ENCODE measurements around the gene CLCN7.

The CLCN7 gene

DNA sequence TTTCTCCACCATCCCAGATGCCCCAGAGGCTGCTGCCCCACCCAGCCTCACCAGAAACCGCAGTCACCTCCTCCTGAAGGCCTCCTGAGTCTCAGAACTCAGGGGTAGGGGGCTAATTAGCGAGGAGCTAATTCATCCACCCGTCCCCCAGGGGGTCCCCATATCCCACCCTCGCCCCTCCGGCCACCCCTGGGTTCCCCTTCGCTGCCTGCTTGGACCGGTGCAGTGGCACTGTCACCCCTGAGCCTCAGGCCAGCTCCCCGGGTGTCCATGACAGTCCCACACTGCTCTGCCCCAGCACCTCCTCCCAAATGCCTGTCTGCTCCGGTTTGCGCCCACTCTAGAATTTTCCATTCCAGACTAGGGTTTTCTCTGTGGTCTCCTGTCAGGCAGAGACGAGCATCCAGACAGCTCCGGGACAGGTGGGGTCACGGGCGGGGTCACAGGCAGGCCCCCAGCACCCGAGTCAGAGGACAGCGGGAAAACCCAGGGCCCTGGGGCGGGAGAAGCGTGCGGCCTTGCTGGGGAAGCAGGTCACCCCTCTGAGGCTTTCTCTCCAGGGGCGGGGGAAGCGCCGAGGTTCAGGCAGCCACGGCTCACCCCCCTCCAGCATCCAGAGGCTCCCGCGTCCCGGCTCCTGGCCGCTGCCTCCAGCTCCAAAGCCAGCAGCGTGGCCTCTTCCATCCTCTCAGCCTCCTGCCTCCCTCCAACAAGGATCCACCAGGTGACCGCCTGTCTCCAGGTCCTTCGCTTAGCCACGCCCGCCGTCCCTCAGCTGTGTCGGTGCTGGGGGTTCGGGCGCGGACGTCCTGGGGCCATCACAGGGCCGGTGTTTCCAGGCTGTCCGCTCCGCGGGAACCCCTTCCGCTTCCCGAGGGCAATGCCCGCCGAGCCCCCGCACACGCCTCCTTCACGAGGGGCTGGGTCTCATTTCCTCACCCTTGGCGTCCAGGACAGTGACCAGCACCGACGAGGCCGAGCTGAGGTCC lies 47.1 kb downstream of the CLCN7 start:
- in situ Hi-C loops (cut with MboI; ENCODE audit: low pct_unique_long_range_greater_than_20kb, low sequenced_read_pairs, unreplicated experiment): no loop called here
- TF ChIP-seq, protein P1, sequence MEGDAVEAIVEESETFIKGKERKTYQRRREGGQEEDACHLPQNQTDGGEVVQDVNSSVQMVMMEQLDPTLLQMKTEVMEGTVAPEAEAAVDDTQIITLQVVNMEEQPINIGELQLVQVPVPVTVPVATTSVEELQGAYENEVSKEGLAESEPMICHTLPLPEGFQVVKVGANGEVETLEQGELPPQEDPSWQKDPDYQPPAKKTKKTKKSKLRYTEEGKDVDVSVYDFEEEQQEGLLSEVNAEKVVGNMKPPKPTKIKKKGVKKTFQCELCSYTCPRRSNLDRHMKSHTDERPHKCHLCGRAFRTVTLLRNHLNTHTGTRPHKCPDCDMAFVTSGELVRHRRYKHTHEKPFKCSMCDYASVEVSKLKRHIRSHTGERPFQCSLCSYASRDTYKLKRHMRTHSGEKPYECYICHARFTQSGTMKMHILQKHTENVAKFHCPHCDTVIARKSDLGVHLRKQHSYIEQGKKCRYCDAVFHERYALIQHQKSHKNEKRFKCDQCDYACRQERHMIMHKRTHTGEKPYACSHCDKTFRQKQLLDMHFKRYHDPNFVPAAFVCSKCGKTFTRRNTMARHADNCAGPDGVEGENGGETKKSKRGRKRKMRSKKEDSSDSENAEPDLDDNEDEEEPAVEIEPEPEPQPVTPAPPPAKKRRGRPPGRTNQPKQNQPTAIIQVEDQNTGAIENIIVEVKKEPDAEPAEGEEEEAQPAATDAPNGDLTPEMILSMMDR (IDR thresholded peaks at IDR 0.05; ENCODE audit: extremely low read depth, insufficient read depth, missing control alignments): no peak
- no peak for DNase-seq (ENCODE audit: low spot score)

DNA sequence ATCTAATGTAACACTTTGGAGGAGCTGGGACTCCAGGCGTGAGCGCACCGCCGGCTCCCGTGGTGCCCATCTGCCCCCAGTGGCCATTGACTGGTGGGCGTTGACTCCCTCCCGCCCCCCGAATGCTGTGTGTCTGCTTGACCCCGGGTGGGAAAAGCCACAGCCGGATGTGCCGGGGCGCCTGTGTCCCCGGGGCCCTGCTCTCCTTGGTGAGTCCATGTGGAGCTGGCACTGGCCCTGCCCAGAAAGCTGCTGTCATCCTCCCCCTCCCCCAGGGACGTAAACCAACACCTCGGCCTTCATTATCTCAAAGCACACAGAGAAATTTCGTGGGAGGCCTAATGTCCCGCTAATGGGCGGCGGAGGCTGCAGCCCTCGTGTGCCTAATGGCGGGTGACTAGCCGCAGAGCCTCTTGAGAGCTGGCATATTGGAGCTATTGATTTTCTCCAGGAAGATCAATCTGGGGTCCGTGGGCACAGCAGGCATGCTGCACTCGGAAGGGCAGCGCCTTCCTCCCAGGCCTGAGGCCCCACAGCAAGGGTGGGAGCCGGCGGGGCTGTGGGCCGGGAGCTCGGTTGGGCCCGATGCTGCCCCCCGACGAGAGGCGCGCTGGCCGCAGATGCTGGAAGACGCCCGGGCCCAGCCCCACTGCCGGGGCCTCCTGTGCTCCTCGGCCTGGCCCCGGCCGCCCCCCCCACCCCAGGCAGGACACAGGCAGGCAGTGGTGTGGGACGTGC lies 47.9 kb downstream of the CLCN7 start:
- TF ChIP-seq, protein P1 (IDR thresholded peaks at IDR 0.05; ENCODE audit: extremely low read depth, insufficient read depth, missing control alignments): no peak
- in situ Hi-C loops (cut with MboI; ENCODE audit: low pct_unique_long_range_greater_than_20kb, low sequenced_read_pairs, unreplicated experiment): no loop called here
- DNase-seq (ENCODE audit: low spot score): no peak

DNA sequence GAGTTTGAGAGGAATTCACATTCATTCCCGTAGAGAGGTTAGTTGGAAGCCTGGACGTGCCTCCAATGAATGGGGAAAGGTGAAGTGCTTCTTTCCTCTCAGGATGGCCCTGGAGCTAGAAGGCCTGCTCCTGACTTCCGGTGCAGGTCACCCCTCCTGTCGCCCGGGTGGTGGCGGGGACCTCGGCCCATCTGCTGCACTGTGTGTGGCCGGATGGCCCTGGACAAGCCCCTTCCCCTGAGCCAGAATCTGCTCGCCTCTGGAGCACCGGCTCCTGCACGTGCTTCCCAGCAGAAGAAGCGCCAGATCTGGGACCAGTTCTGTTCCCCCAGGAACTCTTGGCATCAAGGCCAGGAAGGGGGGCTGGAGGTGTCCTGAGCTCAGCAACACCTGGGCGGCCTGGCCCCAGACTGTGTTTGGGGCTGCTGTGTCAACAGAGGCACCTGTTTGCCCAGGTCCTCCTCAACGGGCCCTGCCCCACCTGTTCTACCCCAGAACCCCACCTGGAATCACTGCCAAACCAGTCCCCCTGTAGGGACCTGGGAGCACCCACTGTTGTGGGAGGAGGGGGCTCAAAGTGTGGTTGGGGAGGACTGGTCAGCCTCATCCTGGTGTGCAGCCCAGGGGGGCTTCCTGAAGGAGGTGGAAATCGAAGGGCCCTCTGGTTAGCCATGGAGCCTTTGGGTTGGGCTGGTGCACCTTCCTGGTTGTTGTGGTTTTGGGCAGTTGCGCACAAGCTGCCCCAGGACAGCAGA lies 49.0 kb downstream of the CLCN7 start:
- DNase-seq (ENCODE audit: low spot score): no peak
- in situ Hi-C loops (cut with MboI; ENCODE audit: low pct_unique_long_range_greater_than_20kb, low sequenced_read_pairs, unreplicated experiment): no loop called here
- TF ChIP-seq, protein P1 (IDR thresholded peaks at IDR 0.05; ENCODE audit: extremely low read depth, insufficient read depth, missing control alignments): no peak

DNA sequence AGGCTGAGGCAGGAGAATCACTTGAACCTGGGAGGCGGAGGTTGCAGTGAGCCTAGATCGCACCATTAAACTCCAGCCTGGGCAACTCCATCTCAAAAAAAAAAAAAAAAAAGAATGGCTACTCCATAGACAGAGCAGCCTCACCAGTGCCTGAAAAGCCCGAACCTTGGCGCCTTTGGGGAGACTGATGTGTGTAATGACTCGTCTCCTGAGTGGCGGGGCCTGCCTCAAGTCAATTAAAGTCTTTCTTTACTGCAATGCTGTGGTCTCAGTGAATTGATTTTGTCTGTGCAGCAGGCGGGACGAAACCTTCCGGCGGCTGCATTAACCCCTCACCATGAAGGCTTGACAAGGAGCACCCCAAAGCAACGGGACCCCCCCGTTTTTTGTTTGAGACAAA lies 50.8 kb downstream of the CLCN7 start:
- in situ Hi-C loops (cut with MboI; ENCODE audit: low pct_unique_long_range_greater_than_20kb, low sequenced_read_pairs, unreplicated experiment): no loop called here
- TF ChIP-seq, protein P1 (IDR thresholded peaks at IDR 0.05; ENCODE audit: extremely low read depth, insufficient read depth, missing control alignments): no peak
- DNase-seq (ENCODE audit: low spot score): no peak

DNA sequence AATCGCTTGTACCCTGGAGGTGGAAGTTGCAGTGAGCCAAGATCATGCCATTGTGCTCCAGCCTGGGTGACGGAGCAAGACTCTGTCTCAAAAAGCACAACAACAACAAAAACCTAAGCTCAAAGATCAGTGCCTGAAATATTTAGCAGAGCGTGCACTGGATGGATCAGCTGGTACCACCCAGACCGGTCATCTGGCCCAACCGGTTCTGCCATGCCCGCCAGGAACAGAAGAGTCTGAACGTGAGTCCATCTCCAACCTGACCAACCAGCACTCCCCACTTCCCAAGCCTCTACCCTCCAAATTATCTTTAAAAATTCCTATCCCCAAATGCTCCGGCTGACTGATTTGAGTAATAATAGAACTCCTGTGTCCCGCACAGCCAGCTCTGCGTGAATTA lies 52.8 kb downstream of the CLCN7 start:
- in situ Hi-C loops (cut with MboI; ENCODE audit: low pct_unique_long_range_greater_than_20kb, low sequenced_read_pairs, unreplicated experiment): no loop called here
- TF ChIP-seq, protein P1 (IDR thresholded peaks at IDR 0.05; ENCODE audit: extremely low read depth, insufficient read depth, missing control alignments): no peak
- no peak for DNase-seq (ENCODE audit: low spot score)

DNA sequence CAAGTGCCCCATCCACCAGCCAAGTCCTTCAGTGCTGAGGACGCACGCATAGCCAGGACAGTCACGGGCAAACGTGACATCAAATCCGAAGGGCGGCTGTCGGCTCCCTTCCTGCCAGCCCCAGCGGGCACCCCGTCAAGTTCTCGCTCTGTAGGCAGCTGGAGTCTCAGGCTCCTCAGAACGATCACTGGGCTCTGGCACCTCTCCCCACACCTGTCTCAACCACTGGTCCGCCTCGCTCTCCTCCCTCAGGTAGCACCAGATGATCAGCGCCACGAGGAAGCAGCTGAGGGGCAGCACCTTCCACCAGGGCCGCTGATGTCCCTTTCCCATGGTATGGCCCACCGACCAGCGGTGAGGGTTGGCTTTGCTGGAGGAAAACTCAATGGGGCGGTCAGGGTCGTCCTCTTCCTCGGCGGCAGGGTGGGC lies 54.7 kb downstream of the CLCN7 start:
- DNase-seq (ENCODE audit: low spot score): no peak
- in situ Hi-C loops (cut with MboI; ENCODE audit: low pct_unique_long_range_greater_than_20kb, low sequenced_read_pairs, unreplicated experiment): no loop called here
- TF ChIP-seq, protein P1 (IDR thresholded peaks at IDR 0.05; ENCODE audit: extremely low read depth, insufficient read depth, missing control alignments): no peak
